Activated T-cell treated with anti-CD3 and anti-CD28 coated beads, Interleukin-2, amount 50 U/mL, for 72 hours (primary cell): Measurements from ENCODE around the gene DAZAP1. TPM values are rescaled to one million over a fixed set of nuclear protein-coding genes. Genes with fewer than 3 reads are reported as not detected.

Experiments used
- ATAC-seq, 2 donors: fragments of 150-1000 bp; cut with Tn5 transposase; replicated peaks in 1 of 2; 2 replicates each; pipeline ENCODE4 v1.10.0; 2021; ENCODE audit warnings: moderate library complexity in 2 of 2, mild to moderate bottlenecking in 1 of 2
- DNase-seq, 2 donors: peaks; one replicate each; pipeline ENCODE4 v3.0.0; 2021 to 2022; ENCODE audit warnings: mixed read lengths in 1 of 2
- H3K27ac Mint-ChIP-seq: one replicate; pipeline ENCODE4 v1.8.0; 2022; ENCODE audit warnings: mild to moderate bottlenecking, moderate library complexity, mixed read lengths
- H3K27me3 Mint-ChIP-seq: one replicate; pipeline ENCODE4 v1.8.0; 2022; ENCODE audit warnings: low read depth, mixed read lengths
- H3K36me3 Mint-ChIP-seq, 2 donors: one replicate each; pipeline ENCODE4 v1.8.0; 2022; ENCODE audit warnings: mixed read lengths in 2 of 2, mild to moderate bottlenecking in 1 of 2; ENCODE audit not compliant: insufficient read depth in 2 of 2
- H3K4me1 Mint-ChIP-seq: one replicate; pipeline ENCODE4 v1.8.0; 2022; ENCODE audit warnings: low read depth, mixed read lengths
- H3K4me3 Mint-ChIP-seq, 2 donors: one replicate each; pipeline ENCODE4 v1.8.0; 2022; ENCODE audit warnings: mild to moderate bottlenecking in 2 of 2, mixed read lengths in 2 of 2, moderate library complexity in 2 of 2
- H3K9me3 Mint-ChIP-seq, 2 donors: one replicate each; pipeline ENCODE4 v1.8.0; 2022; ENCODE audit warnings: mixed read lengths in 2 of 2
- total RNA-seq, 2 donors: library from RNA; stranded (reverse); gene quantifications; one replicate each; pipeline ENCODE4 v1.2.3, GENCODE V29; 2022

DAZAP1 gene
- total RNA-seq, 2 donors from 2014 or later: 219 to 252 TPM

- peaks cover 30% of the 10 kb centered on the region for H3K27me3 Mint-ChIP-seq
- H3K27ac Mint-ChIP-seq: no peak overlapping the region
- peaks cover 6 to 18% of the 10 kb centered on the region in 2 donors for H3K36me3 Mint-ChIP-seq
- peak; percentile 86 to 91 for DNase-seq
- no peaks in the 10 kb centered on the region for H3K9me3 Mint-ChIP-seq
- H3K4me1 Mint-ChIP-seq: peaks cover 29% of the 10 kb centered on the region
- peak overlapping the region; percentile 88 to 89 for H3K4me3 Mint-ChIP-seq
- peak; percentile 74 to 81 for ATAC-seq
These were observed 38.0 kb downstream of the DAZAP1 start for GRCh38 chr19:1445185-1445931.

DNA sequence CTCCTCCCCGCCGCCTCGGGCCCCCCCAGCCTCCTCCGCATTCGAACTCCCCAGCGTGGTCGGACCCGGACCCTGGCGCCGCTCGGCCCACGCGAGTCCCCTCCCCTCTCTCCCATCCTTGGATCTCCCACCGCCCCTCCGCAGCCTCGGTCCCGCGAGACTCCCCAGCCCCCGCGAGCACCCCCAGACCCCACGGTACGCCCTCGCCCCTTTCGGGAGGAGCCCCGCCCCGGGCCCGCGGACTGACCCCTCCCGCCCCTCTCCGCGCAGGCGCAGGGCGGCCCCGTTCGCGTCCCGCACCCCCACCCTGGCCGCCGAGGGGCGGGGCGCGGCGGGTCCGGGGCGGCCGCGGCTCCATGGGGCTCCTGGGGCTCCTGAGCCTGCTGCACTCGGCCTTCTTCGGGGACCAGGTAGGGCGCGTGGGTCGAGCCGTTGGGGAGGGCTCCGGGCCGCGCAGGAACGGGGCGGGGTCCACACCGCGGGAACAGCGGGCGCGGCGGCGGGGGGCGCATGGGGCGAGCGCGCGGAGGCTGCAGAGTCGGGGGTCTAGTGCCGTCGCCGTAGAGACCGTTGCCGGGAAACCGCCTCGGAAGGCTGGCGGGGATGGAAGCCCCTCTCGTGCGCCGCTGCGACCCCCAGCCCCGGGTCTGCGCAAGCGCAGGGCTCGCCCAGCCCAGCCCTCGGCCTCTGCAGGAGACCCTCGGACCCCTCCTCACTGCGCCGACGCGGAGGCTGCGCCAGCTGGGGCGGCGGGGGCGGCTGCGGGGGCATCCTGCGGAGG lies 38.7 kb downstream of the DAZAP1 start:
- ATAC-seq (peak in 1 of 2 donors; percentile 3), DNase-seq (no peak)
- peaks cover 2 to 10% of the 10 kb centered on the region in 2 donors for H3K36me3 Mint-ChIP-seq
- H3K27ac Mint-ChIP-seq: no peak overlapping the region
- no peaks in the 10 kb centered on the region for H3K9me3 Mint-ChIP-seq
- H3K27me3 Mint-ChIP-seq: peaks cover 38% of the 10 kb centered on the region
- peak overlapping the region in 1 of 2 donors; percentile 88 for H3K4me3 Mint-ChIP-seq
- H3K4me1 Mint-ChIP-seq: peaks cover 29% of the 10 kb centered on the region

- H3K4me1 Mint-ChIP-seq: peaks cover 24% of the 10 kb centered on the region
- no peaks in the 10 kb centered on the region for H3K9me3 Mint-ChIP-seq
- H3K4me3 Mint-ChIP-seq: peak overlapping the region in 1 of 2 donors; percentile 36
These were observed 39.5 kb downstream of the DAZAP1 start for GRCh38 chr19:1446713-1447481.

GRCh38 chr19:1447504-1447903 lies 40.1 kb downstream of the DAZAP1 start:
- Mint-ChIP-seq H3K27me3 (peaks cover 51% of the 10 kb centered on the region), H3K9me3 (no peaks in the 10 kb centered on the region), H3K4me3 (peak overlapping the region in 1 of 2 donors; percentile 36), H3K27ac (peak overlapping the region; percentile 6), H3K36me3 (peaks cover 0 to 3% of the 10 kb centered on the region in 2 donors), H3K4me1 (peaks cover 21% of the 10 kb centered on the region)
- ATAC-seq (no peak), DNase-seq (no peak)

More at GRCh38 chr19:1446713-1447481, 39.5 kb downstream of the DAZAP1 start:
- peaks cover 44% of the 10 kb centered on the region for H3K27me3 Mint-ChIP-seq
- peak overlapping the region; percentile 28 for H3K27ac Mint-ChIP-seq
- no peak for ATAC-seq
- H3K36me3 Mint-ChIP-seq: peaks cover 0 to 4% of the 10 kb centered on the region in 2 donors
- no peak for DNase-seq

DNA sequence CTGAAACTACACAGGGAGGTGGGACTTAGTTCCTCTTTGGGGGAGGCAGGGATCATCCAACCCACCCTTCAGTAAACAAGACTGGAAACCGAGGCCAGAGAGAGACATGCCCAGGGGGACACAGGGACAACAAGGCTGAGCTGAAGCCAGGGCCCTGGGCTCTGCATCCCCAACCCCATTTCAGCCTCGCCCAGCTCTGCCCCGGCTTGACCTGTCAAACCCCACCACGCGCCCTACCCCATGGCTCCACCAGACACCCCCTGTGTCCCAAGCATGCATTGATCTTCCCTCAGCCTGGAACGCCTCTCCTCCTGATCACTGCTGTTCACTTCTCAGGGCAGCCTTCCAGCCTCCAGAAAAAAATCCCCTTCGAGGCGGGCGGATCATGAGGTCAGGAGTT lies 40.6 kb downstream of the DAZAP1 start:
- H3K4me3 Mint-ChIP-seq: peak overlapping the region in 1 of 2 donors; percentile 51
- H3K4me1 Mint-ChIP-seq: peaks cover 21% of the 10 kb centered on the region
- ATAC-seq: no peak
- no peaks in the 10 kb centered on the region for H3K9me3 Mint-ChIP-seq
- no peaks in the 10 kb centered on the region for H3K36me3 Mint-ChIP-seq
- H3K27ac Mint-ChIP-seq: no peak overlapping the region
- peaks cover 55% of the 10 kb centered on the region for H3K27me3 Mint-ChIP-seq
- no peak for DNase-seq

GRCh38 chr19:1449467-1450442 lies 42.4 kb downstream of the DAZAP1 start, which contains the start of gene APC2:
TSS of gene APC2 (plus strand) at chr19:1450121. CDS start at chr19:1453002, 2,881 bp downstream.
- Mint-ChIP-seq H3K36me3 (no peaks in the 10 kb centered on the region), H3K27me3 (peaks cover 66% of the 10 kb centered on the region), H3K4me1 (peaks cover 21% of the 10 kb centered on the region), H3K9me3 (no peaks in the 10 kb centered on the region), H3K27ac (peak within 1 kb of the TSS; percentile 8), H3K4me3 (peak within 1 kb of the TSS; percentile 73 to 80)
- ATAC-seq (peak; percentile 42 to 50), DNase-seq (peak; percentile 70 to 73)

- ATAC-seq (no peak), DNase-seq (no peak)
- Mint-ChIP-seq H3K27me3 (peaks cover 74% of the 10 kb centered on the region), H3K9me3 (no peaks in the 10 kb centered on the region), H3K4me3 (peak overlapping the region; percentile 4 to 66), H3K27ac (no peak overlapping the region), H3K4me1 (peaks cover 24% of the 10 kb centered on the region), H3K36me3 (no peaks in the 10 kb centered on the region)
These were observed 43.6 kb downstream of the DAZAP1 start for GRCh38 chr19:1450735-1451731.

GRCh38 chr19:1451916-1452801 lies 44.8 kb downstream of the DAZAP1 start:
- Mint-ChIP-seq H3K4me1 (peaks cover 24% of the 10 kb centered on the region), H3K36me3 (no peaks in the 10 kb centered on the region), H3K27me3 (peaks cover 72% of the 10 kb centered on the region), H3K4me3 (no peak overlapping the region), H3K27ac (no peak overlapping the region), H3K9me3 (no peaks in the 10 kb centered on the region)
- no peak for DNase-seq
- no peak for ATAC-seq

DNA sequence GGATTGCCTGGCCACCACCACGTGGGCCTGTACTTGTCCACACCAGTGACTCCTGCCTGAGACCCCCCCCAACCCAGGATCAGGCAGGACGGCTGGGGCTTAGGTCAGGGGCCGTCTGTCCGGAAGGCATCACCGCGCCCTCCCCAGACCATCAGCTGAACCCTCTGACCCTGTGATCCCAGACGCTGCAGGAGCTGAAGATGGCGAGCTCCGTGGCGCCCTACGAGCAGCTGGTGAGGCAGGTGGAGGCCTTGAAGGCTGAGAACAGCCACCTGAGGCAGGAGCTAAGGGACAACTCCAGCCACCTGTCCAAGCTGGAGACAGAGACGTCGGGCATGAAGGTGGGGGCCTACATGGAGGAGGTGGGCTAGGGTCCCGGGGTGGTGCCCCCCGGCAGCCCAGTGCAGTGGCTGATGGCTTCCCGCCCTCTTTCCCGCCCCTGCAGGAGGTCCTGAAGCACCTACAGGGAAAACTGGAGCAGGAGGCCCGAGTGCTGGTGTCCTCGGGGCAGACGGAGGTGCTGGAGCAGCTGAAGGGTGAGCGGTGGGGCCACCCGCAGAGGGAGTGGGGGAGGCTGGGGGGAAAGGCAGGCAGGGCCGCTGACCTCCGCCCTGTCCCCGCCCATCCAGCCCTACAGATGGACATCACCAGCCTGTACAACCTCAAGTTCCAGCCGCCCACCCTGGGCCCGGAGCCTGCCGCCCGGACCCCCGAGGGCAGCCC lies 45.6 kb downstream of the DAZAP1 start:
- Mint-ChIP-seq H3K4me3 (no peak overlapping the region), H3K27me3 (peaks cover 69% of the 10 kb centered on the region), H3K27ac (no peak overlapping the region), H3K36me3 (no peaks in the 10 kb centered on the region), H3K4me1 (peaks cover 24% of the 10 kb centered on the region), H3K9me3 (no peaks in the 10 kb centered on the region)
- DNase-seq: no peak
- no peak for ATAC-seq
